AG09309 (cell line): ENCODE measurements around the gene IGFBPL1.
"Not testable (repeated sequence)": the region's sequence is repeated elsewhere in the genome, so short reads cannot be mapped to it uniquely, and the experiment has no call there.

ENCODE experiments used
- DNase-seq: peaks from one replicate; pipeline ENCODE4 v3.0.0-alpha.2; 2010; ENCODE audit warnings: low read depth
- H3K4me3 ChIP-seq: 2 replicates; pipeline ENCODE4 v1.5.1; 2011; ENCODE audit warnings: mild to moderate bottlenecking, low read depth, low read length, moderate library complexity; ENCODE audit not compliant: control insufficient read depth
- CTCF ChIP-seq: IDR thresholded peaks from 2 replicates; pipeline ENCODE4 v1.5.1; 2011; ENCODE audit warnings: mild to moderate bottlenecking, low read depth, low read length, inconsistent platforms; ENCODE audit not compliant: insufficient read depth, control insufficient read depth; ENCODE audit errors: missing control alignments

IGFBPL1 gene

GRCh38 chr9:38404314-38404713, 19.9 kb downstream of the IGFBPL1 start:
- no peak for DNase-seq
- TF ChIP-seq CTCF: no peak

GRCh38 chr9:38401994-38402393, 22.3 kb downstream of the IGFBPL1 start:
- no peak for DNase-seq
- no peak for TF ChIP-seq CTCF
- H3K4me3 ChIP-seq: no peak overlapping the region

More at GRCh38 chr9:38404314-38404713, 19.9 kb downstream of the IGFBPL1 start:
- H3K4me3 ChIP-seq: no peak overlapping the region

GRCh38 chr9:38399191-38399590, 25.1 kb downstream of the IGFBPL1 start:
- H3K4me3 ChIP-seq, DNase-seq: not testable (repeated sequence)

GRCh38 chr9:38396371-38396671, 27.9 kb downstream of the IGFBPL1 start:
- no peak for DNase-seq
- no peak for TF ChIP-seq CTCF

GRCh38 chr9:38395653-38396370, 28.4 kb downstream of the IGFBPL1 start:
- H3K4me3 ChIP-seq: no peak overlapping the region
- no peak for DNase-seq
- no peak for TF ChIP-seq CTCF

More at GRCh38 chr9:38396371-38396671, 27.9 kb downstream of the IGFBPL1 start:
- no peak overlapping the region for H3K4me3 ChIP-seq

GRCh38 chr9:38394416-38394815, 29.8 kb downstream of the IGFBPL1 start:
- H3K4me3 ChIP-seq: no peak overlapping the region
- no peak for TF ChIP-seq CTCF
- no peak for DNase-seq

- TF ChIP-seq CTCF: no peak
- no peak for DNase-seq
- peak overlapping the region; percentile 89 for H3K4me3 ChIP-seq
These were observed 31.0 kb downstream of the IGFBPL1 start for GRCh38 chr9:38393128-38393796.
